Esophagus muscularis mucosa (tissue), 4 donors: ENCODE data around the gene CYBRD1. TPM values are rescaled to one million over a fixed set of nuclear protein-coding genes. Genes with fewer than 3 reads are reported as not detected.

Experiments
- DNase-seq: peaks from one replicate; pipeline ENCODE4 v3.0.0-alpha.2; 2017; ENCODE audit errors: extremely low spot score
- H3K27ac ChIP-seq, 4 donors: fragments of 200-600 bp; sonication (generic); replicated peaks in 1 of 4; 1 replicate in 3 of 4; 2 replicates in 1 of 4; pipeline ENCODE4 v1.5.1; 2016 to 2019; ENCODE audit warnings: mild to moderate bottlenecking in 1 of 4
- H3K27me3 ChIP-seq, 4 donors: fragments of 200-600 bp; sonication (generic); one replicate each; pipeline versions ENCODE4 v1.5.1 to v1.6.0; 2016 to 2019
- H3K36me3 ChIP-seq, 4 donors: fragments of 200-600 bp; sonication (generic); one replicate each; pipeline ENCODE4 v1.5.1; 2016 to 2019
- H3K4me1 ChIP-seq, 4 donors: fragments of 200-600 bp; sonication (generic); one replicate each; pipeline ENCODE4 v1.5.1; 2016 to 2019
- H3K4me3 ChIP-seq, 4 donors: fragments of 200-600 bp; sonication (generic); 1 replicate in 2 of 4; 2 replicates in 2 of 4; pipeline ENCODE4 v1.5.1; 2016 to 2019; ENCODE audit warnings: mild to moderate bottlenecking in 4 of 4, moderate library complexity in 1 of 4
- H3K9me3 ChIP-seq, 4 donors: fragments of 200-600 bp; sonication (generic); 1 replicate in 3 of 4; 2 replicates in 1 of 4; pipeline ENCODE4 v1.5.1; 2016 to 2019
- EP300 ChIP-seq: sonication (generic); formaldehyde crosslinking; IDR thresholded peaks from one replicate; pipeline ENCODE4 v1.6.1; 2017; ENCODE audit warnings: antibody characterized with exemption
- POLR2A ChIP-seq: fragments of 450-650 bp; IDR thresholded peaks from one replicate; pipeline ENCODE4 v1.6.1; 2017; ENCODE audit warnings: antibody characterized with exemption, moderate library complexity, mild to moderate bottlenecking, low read depth
- POLR2AphosphoS5 ChIP-seq, 2 donors: sonication (generic); formaldehyde crosslinking; IDR thresholded peaks; one replicate each; pipeline ENCODE4 v1.6.1; 2017; ENCODE audit warnings: antibody characterized with exemption in 2 of 2
- WGBS: methylation state at CpG from one replicate; pipeline ENCODE4 v1.1.5; 2018; 5-methylcytosine and 5-hydroxymethylcytosine counted together
- intact Hi-C: fragments of 100-400 bp; cut with DNase I; formaldehyde crosslinking; loops from one replicate; pipeline ENCODE4 v1.15.1; 2023
- total RNA-seq, 4 donors: library from RNA; depleted of rRNA; stranded (reverse); fragments of >200 nt; gene quantifications; one replicate each; pipeline versions ENCODE4 v1.1.0 to v1.2.1, GENCODE V29; 2016
- TF ChIP-seq, protein P1 (sequence below), 3 experiments: fragments of 200-600 bp in 2 of 3; fragments of 450-650 bp in 1 of 3; sonication (generic) in 2 of 3; IDR thresholded peaks; one replicate each; pipeline ENCODE4 v1.5.1; 2017 to 2019; ENCODE audit warnings: antibody characterized with exemption in 3 of 3, mild to moderate bottlenecking in 2 of 3, moderate library complexity in 1 of 3

CYBRD1 gene
- total RNA-seq, 4 donors from 2014 or later = 133 to 281 (median 197) TPM

DNA sequence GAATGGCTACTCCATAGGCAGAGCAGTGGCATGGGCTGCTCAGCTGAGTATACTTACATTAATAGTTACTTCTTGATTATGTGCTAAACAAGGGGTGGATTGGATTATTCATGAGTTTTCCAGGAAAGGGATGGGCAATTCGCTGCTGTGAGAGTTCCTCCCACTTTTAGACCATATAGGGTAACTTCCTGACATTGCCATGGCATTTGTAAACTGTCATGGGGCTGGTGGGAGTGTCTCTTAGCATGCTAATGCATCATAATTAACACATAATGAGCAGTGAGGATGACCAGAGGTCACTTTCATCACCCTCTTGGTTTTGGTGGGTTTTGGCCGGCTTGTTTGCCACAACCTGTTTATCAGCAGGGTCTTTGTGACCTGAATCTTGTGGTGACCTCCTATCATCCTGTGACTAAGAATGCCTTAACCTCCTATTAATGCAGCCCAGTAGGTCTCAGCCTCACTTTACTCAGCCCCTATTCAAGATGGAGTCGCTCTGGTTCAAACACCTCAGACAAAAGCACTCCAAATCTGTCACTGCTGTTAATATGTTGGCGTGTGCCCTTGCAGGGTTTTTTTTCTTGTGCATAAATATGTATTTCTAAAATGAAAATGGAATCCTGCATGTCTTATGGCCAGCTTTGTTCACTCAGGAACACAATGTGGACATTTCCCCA, 56.0 kb downstream of the CYBRD1 start:
- WGBS = 91% methylated on average over 4 of the region's 4 CpGs
- intact Hi-C loops = loop anchor here (10.0 kb wide), 1 partner anchor 887 kb away; no protein-coding TSS in a partner anchor
- peak; percentile 74 for DNase-seq
- Histone ChIP-seq H3K27me3 (no peaks in the 10 kb centered on the region), H3K36me3 (no peaks in the 10 kb centered on the region), H3K4me3 (no peak overlapping the region), H3K4me1 (no peaks in the 10 kb centered on the region), H3K27ac (no peak overlapping the region), H3K9me3 (no peaks in the 10 kb centered on the region)
- TF ChIP-seq POLR2A = no peak
- TF ChIP-seq, protein P1, sequence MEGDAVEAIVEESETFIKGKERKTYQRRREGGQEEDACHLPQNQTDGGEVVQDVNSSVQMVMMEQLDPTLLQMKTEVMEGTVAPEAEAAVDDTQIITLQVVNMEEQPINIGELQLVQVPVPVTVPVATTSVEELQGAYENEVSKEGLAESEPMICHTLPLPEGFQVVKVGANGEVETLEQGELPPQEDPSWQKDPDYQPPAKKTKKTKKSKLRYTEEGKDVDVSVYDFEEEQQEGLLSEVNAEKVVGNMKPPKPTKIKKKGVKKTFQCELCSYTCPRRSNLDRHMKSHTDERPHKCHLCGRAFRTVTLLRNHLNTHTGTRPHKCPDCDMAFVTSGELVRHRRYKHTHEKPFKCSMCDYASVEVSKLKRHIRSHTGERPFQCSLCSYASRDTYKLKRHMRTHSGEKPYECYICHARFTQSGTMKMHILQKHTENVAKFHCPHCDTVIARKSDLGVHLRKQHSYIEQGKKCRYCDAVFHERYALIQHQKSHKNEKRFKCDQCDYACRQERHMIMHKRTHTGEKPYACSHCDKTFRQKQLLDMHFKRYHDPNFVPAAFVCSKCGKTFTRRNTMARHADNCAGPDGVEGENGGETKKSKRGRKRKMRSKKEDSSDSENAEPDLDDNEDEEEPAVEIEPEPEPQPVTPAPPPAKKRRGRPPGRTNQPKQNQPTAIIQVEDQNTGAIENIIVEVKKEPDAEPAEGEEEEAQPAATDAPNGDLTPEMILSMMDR (IDR thresholded peaks at IDR 0.05) = no peak
- TF ChIP-seq POLR2AphosphoS5 (IDR thresholded peaks at IDR 0.05) = no peak
- TF ChIP-seq EP300 = no peak

DNA sequence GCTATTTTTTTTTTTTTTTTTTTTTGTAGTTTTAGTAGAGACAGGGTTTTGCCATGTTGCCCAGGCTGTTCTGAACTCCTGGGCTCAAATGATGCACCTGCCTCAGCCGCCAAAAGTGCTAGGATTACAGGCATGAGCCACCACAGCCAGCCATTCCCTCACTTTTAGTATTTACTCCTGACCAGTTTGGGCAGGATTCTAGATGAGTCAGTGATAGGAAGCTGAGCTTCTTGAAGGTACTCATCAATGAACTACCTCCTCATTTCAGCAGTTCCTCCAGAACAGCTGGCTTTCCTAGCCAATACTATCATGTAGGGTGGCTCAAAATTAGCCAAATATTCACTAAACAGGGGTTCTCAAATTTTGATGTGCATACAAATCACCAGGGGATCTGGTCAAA, 57.2 kb downstream of the CYBRD1 start:
- TF ChIP-seq EP300 = no peak
- TF ChIP-seq POLR2A = no peak
- H3K9me3 ChIP-seq = no peaks in the 10 kb centered on the region
- H3K4me3 ChIP-seq = no peak overlapping the region
- no peak overlapping the region for H3K27ac ChIP-seq
- H3K27me3 ChIP-seq = no peaks in the 10 kb centered on the region
- 100% methylated on average over 1 of the region's 1 CpG for WGBS
- peak; percentile 45 for DNase-seq
- intact Hi-C loops = loop anchor here (10.0 kb wide), 1 partner anchor 885 kb away; no protein-coding TSS in a partner anchor
- no peaks in the 10 kb centered on the region for H3K36me3 ChIP-seq
- no peaks in the 10 kb centered on the region for H3K4me1 ChIP-seq

DNA sequence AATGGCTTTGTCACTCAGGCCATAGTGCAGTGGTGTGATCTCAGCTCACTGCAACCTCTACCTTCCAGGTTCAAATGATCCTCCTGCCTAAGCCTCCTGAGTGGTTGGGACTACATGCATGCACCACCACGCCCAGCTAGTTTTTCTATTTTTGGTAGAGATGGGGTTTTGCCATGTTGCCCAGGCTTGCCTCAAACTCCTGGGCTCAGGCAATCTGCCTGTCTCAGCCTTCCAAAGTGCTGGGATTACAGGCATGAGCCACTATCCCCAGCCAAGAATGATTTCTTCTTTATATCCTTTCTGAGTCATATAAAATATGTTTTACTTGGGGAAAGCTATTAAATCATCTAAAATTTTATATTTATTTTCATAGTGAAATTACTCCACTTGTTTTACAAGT, 61.3 kb downstream of the CYBRD1 start:
- DNase-seq = no peak
- H3K4me3 ChIP-seq = no peak overlapping the region
- intact Hi-C loops = no loop called here
- peaks cover 0 to 9% (median 0%) of the 10 kb centered on the region in 4 donors for H3K27me3 ChIP-seq
- no peaks in the 10 kb centered on the region for H3K4me1 ChIP-seq
- H3K9me3 ChIP-seq = no peaks in the 10 kb centered on the region
- H3K27ac ChIP-seq = no peak overlapping the region
- 71% methylated on average over 1 of the region's 1 CpG for WGBS
- H3K36me3 ChIP-seq = no peaks in the 10 kb centered on the region
- TF ChIP-seq EP300 (no peak), POLR2A (no peak), POLR2AphosphoS5 (IDR thresholded peaks at IDR 0.05) (no peak)
- TF ChIP-seq, protein P1 (IDR thresholded peaks at IDR 0.05) = no peak

DNA sequence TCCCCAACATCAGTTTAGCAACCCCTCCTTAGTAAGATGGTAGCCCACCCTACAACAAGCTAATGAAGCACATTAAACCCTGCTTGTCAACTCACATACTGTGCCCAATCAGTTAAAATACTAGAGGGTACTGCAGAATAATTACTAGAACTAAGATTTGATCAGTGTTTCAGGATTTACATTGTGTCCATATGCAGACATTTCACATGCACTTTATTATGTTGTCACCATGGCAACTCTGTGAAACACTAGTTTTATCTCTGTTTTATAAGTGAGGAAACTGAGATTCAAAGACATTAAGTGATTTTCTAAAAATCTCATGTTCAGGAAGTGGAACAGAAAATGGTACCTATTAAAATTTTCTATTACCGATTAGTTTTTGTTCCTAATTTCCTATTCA, 61.7 kb downstream of the CYBRD1 start:
- WGBS = 93% methylated on average over 1 of the region's 1 CpG

DNA sequence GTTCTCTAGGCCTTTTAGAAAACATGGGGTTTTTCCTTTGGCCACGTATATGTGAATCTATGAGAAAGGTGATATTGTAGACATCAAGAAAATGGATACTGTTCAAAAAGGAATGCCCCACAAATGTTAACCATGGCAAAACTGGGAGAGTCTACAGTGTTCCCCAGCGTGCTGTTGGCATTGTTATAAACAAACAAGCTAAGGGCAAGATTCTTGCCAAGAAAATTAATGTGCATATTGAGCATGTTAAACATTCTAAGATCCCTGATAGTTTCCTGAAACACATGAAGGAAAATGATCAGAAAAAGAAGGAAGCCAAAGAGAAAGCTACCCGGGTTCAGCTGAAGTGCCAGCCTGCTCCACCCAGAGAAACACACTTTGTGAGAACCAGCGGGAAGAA, 64.9 kb downstream of the CYBRD1 start:
- DNase-seq = no peak
- WGBS = 72% methylated on average over 4 of the region's 4 CpGs
- no peaks in the 10 kb centered on the region for H3K4me1 ChIP-seq
- TF ChIP-seq EP300 (no peak), POLR2AphosphoS5 (IDR thresholded peaks at IDR 0.05) (no peak), POLR2A (no peak)
- TF ChIP-seq, protein P1 (IDR thresholded peaks at IDR 0.05) = no peak
- H3K4me3 ChIP-seq = no peak overlapping the region
- H3K36me3 ChIP-seq = no peaks in the 10 kb centered on the region
- H3K27ac ChIP-seq = no peak overlapping the region
- H3K27me3 ChIP-seq = peaks cover 0 to 18% (median 0%) of the 10 kb centered on the region in 4 donors
- H3K9me3 ChIP-seq = peaks cover 0 to 8% (median 3%) of the 10 kb centered on the region in 4 donors
- intact Hi-C loops = no loop called here

More for the DNA sequence above, 61.7 kb downstream of the CYBRD1 start:
- no peaks in the 10 kb centered on the region for H3K36me3 ChIP-seq
- H3K4me1 ChIP-seq = no peaks in the 10 kb centered on the region
- intact Hi-C loops = no loop called here
- H3K27ac ChIP-seq = no peak overlapping the region
- no peak for TF ChIP-seq POLR2AphosphoS5 (IDR thresholded peaks at IDR 0.05)
- no peak for TF ChIP-seq POLR2A
- TF ChIP-seq, protein P1 (IDR thresholded peaks at IDR 0.05) = no peak
- no peak for TF ChIP-seq EP300
- H3K9me3 ChIP-seq = no peaks in the 10 kb centered on the region
- peaks cover 0 to 9% (median 0%) of the 10 kb centered on the region in 4 donors for H3K27me3 ChIP-seq
- DNase-seq = no peak
- no peak overlapping the region for H3K4me3 ChIP-seq
